A673 (cell line): ENCODE measurements around the gene SCAP. TPM values are rescaled to one million over a fixed set of nuclear protein-coding genes. Genes with fewer than 3 reads are reported as not detected.
A peak's percentile ranks its signal among the peaks of the same experiment; 100 is the strongest.

ENCODE experiments used
- BruUV-seq: library from RNA; stranded (reverse); fragments of 400-500 nt; replicated peaks from 2 replicates; lab custom pipeline; 2021; lab: Mats Ljungman, UMichigan
- CTCF ChIA-PET: fragments of 300-600 bp; sonication (Branson Sonifier 250); formaldehyde crosslinking; loops from one replicate; lab custom pipeline; 2022; ENCODE audit warnings: antibody characterized with exemption; lab: Charles Lee
- POLR2A ChIA-PET: fragments of 300-600 bp; sonication (Branson Sonifier 250); formaldehyde crosslinking; loops from one replicate; lab custom pipeline; 2022; ENCODE audit warnings: antibody characterized with exemption; ENCODE audit not compliant: low non-redundant PET; lab: Charles Lee
- DNase-seq: peaks from one replicate; pipeline ENCODE4 v3.0.0-alpha.2; 2015; ENCODE audit warnings: low spot score
- H3K27ac ChIP-seq: fragments of 200-600 bp; sonication (generic); 2 replicates; pipeline ENCODE4 v1.5.1; 2016; ENCODE audit warnings: mixed run types, low read depth, mild to moderate bottlenecking, mixed read lengths, antibody characterized with exemption, low read length; ENCODE audit not compliant: poor library complexity, severe bottlenecking
- H3K27me3 ChIP-seq: fragments of 200-600 bp; sonication (generic); replicated peaks from 2 replicates; pipeline ENCODE4 v1.6.1; 2017; ENCODE audit warnings: mixed run types, low read depth, mild to moderate bottlenecking, mixed read lengths, antibody characterized with exemption, low read length; ENCODE audit not compliant: insufficient read depth, poor library complexity
- H3K36me3 ChIP-seq: fragments of 200-600 bp; sonication (generic); 2 replicates; pipeline ENCODE4 v1.6.1; 2016; ENCODE audit warnings: mixed run types, mild to moderate bottlenecking, mixed read lengths, antibody characterized with exemption, low read length; ENCODE audit not compliant: insufficient read depth, poor library complexity, severe bottlenecking
- H3K4me1 ChIP-seq: fragments of 200-600 bp; sonication (generic); 2 replicates; pipeline ENCODE4 v1.6.1; 2017; ENCODE audit warnings: mixed run types, mild to moderate bottlenecking, mixed read lengths, antibody characterized with exemption, low read length; ENCODE audit not compliant: insufficient read depth, poor library complexity, severe bottlenecking
- H3K4me3 ChIP-seq: fragments of 200-600 bp; sonication (generic); 2 replicates; pipeline ENCODE4 v1.5.1; 2016; ENCODE audit warnings: low read depth, mixed run types, mild to moderate bottlenecking, mixed read lengths, low read length; ENCODE audit not compliant: poor library complexity, severe bottlenecking
- H3K9me3 ChIP-seq: fragments of 200-600 bp; sonication (generic); 2 replicates; pipeline ENCODE4 v1.6.1; 2016; ENCODE audit warnings: mixed run types, low read depth, mild to moderate bottlenecking, mixed read lengths, antibody characterized with exemption, low read length; ENCODE audit not compliant: poor library complexity, severe bottlenecking
- EZH2 ChIP-seq: fragments of 200-600 bp; sonication (generic); IDR thresholded peaks from 2 replicates; pipeline ENCODE4 v1.6.1; 2017; ENCODE audit warnings: borderline replicate concordance, low read depth, mild to moderate bottlenecking, mixed read lengths, antibody characterized with exemption, low read length; ENCODE audit not compliant: poor library complexity, severe bottlenecking
- intact Hi-C: fragments of 100-400 bp; cut with micrococcal nuclease; formaldehyde crosslinking; loops from one replicate; pipeline ENCODE4 v1.10.0; 2022; ENCODE audit not compliant: unreplicated experiment
- total RNA-seq: library from RNA; stranded (reverse); gene quantifications from 2 replicates; pipeline ENCODE4 v1.2.3, GENCODE V29; 2021
- TF ChIP-seq, protein P1 (sequence below): fragments of 300-800, 200-600 bp; sonication (generic); conservative IDR thresholded peaks from 2 replicates; pipeline ENCODE4 v1.5.1; 2017; ENCODE audit warnings: low read depth, mild to moderate bottlenecking, antibody characterized with exemption, low read length, moderate library complexity, mixed read lengths

The SCAP gene
- total RNA-seq, 1 experiment from 2014 or later: 43.4 TPM

DNA sequence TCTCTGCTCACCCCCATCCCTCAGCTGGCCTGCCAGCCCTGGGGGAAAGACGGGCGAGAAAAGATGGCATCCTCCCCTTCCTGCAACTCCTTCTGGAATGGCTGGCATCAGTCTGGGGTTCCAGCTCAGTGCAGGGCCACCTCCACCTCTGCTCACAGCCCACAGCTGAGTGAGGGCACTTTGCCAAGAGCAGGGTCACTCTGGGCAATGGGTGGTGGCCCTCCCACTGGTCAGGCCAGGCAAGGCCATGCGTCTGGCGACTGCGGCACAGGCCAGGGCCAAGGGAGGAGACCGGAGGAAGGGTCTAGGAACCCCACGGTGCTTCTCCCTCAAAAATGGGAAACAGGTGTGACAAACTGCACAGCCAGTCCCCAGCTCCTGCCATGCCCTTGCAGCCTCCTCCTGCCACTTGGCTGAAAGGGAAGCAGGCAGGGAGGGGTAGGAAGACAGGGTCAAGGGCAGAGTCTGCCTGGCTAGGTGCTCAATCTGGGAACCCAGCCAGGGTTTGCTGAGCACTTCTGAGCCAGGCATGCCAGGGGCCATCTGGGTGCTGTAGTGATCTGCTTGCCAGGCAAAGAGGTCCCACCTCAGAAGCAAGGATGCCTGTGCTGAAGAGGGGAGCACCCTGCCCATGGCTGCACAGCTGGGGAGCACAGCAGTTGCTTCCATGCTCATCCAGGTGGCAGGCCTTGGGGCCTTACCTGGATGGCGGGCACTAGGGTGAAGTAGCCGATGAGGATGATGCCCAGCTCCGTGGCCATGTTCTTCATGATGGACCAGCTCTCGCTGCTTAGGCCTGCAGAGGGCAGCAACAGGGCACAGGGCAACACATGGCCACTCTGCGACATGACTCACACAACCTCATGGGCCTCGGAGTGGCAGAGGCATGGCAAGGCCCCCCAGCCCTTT lies 53.7 kb downstream of the SCAP start:
- BruUV-seq: no TSS peak
- DNase-seq: no peak
- intact Hi-C loops: loop anchor here (2.0 to 5.0 kb wide), 2 partner anchors 55 to 367 kb away; partner anchors contain the start of gene SCAP
- no peak for TF ChIP-seq EZH2
- no peaks in the 10 kb centered on the region for H3K27me3 ChIP-seq
- no peak overlapping the region for H3K4me3 ChIP-seq
- no peaks in the 10 kb centered on the region for H3K9me3 ChIP-seq
- POLR2A ChIA-PET: no interaction called here
- H3K4me1 ChIP-seq: no peaks in the 10 kb centered on the region
- CTCF ChIA-PET: interaction anchor here (0.5 to 0.6 kb wide), 2 partner anchors 35 to 61 kb away, joined by 4 to 5 read pairs; no protein-coding TSS in a partner anchor
- peak overlapping the region; percentile 59 for H3K27ac ChIP-seq
- peaks cover 5% of the 10 kb centered on the region for H3K36me3 ChIP-seq

DNA sequence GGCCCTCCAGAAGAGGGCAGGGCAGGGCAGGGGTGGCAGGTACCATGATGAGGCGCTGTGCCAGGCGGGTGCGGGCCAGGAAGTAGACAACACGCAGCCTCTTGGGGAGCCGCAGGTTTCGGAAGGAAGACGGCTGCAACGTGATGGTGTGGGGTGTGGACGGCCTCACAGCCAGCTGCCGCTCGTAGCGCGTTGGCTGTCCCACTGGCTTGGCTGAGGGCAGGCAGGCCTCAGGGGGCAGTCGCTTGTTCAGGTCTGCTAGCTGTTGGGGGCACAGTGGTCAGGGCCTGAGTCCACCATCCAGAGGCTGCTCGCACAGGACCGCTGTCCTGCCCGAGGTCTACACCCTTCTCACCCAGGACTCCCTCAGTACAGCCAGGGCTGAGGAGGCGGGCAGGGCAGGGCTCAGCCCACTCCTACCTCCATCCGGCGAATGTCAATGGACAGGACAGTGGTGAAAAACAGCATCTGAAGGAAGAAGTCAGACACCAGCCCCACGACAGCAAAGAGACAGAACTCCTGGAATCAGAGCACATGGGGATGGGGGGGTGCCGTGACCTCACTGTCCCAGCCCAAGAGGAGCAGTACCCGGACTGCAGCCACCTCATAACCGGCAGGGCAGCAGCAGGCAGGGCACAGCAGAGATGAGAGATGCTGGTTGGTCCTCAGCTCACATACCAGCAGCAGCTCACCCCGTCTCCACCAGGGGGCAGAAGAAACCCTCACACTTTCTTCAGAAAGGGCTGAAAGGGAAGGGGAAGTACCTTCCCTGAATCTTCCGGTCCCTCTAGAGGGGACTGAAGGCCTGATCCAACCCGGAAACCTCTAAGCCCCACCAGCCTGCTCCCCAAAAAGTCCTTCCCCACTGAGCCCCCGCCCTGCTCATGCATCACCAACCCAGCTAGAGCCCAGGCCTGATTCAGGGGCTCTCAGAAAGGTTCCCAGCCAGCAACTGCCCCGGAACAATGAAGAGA lies 54.9 kb downstream of the SCAP start:
- no TSS peak for BruUV-seq
- ChIA-PET CTCF (interaction anchor here (0.5 to 1.0 kb wide), 5 partner anchors 55 to 417 kb away, joined by 3 to 5 read pairs (median 3); partner anchors contain the start of gene SCAP), POLR2A (no interaction called here)
- H3K4me1 ChIP-seq: no peaks in the 10 kb centered on the region
- H3K27me3 ChIP-seq: no peaks in the 10 kb centered on the region
- TF ChIP-seq EZH2: no peak
- TF ChIP-seq, protein P1, sequence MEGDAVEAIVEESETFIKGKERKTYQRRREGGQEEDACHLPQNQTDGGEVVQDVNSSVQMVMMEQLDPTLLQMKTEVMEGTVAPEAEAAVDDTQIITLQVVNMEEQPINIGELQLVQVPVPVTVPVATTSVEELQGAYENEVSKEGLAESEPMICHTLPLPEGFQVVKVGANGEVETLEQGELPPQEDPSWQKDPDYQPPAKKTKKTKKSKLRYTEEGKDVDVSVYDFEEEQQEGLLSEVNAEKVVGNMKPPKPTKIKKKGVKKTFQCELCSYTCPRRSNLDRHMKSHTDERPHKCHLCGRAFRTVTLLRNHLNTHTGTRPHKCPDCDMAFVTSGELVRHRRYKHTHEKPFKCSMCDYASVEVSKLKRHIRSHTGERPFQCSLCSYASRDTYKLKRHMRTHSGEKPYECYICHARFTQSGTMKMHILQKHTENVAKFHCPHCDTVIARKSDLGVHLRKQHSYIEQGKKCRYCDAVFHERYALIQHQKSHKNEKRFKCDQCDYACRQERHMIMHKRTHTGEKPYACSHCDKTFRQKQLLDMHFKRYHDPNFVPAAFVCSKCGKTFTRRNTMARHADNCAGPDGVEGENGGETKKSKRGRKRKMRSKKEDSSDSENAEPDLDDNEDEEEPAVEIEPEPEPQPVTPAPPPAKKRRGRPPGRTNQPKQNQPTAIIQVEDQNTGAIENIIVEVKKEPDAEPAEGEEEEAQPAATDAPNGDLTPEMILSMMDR: peak; percentile 76
- peak overlapping the region; percentile 59 for H3K27ac ChIP-seq
- H3K9me3 ChIP-seq: no peaks in the 10 kb centered on the region
- H3K36me3 ChIP-seq: peaks cover 5% of the 10 kb centered on the region
- intact Hi-C loops: loop anchor here (2.0 to 5.0 kb wide), 2 partner anchors 57 to 368 kb away; partner anchors contain the start of gene SCAP
- no peak overlapping the region for H3K4me3 ChIP-seq
- peak; percentile 87 for DNase-seq

DNA sequence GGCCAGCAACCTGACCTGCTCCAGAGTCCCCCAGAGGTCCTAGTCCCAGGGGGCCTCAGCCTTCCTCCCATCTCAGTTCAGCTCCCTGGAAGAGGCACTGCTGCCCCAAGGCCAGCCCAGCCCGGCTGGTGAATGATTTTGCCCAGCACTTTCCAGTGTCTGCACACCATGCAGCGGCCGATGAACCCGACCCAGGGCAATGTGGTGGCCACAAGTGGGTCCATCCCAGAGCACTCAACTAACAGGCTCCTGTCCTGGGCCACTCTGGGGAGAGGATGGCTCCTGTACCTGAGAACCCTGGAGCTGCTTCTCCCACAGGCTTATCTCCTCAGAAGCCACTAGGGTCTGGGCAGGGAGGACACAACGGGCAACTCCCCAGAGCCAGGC lies 55.7 kb downstream of the SCAP start:
- H3K27me3 ChIP-seq: no peaks in the 10 kb centered on the region
- intact Hi-C loops: loop anchor here (2.0 to 5.0 kb wide), 2 partner anchors 57 to 369 kb away; partner anchors contain the start of gene SCAP
- BruUV-seq: no TSS peak
- H3K9me3 ChIP-seq: no peaks in the 10 kb centered on the region
- DNase-seq: no peak
- CTCF ChIA-PET: no interaction called here
- H3K4me3 ChIP-seq: no peak overlapping the region
- no peak overlapping the region for H3K27ac ChIP-seq
- no peaks in the 10 kb centered on the region for H3K4me1 ChIP-seq
- H3K36me3 ChIP-seq: peaks cover 4% of the 10 kb centered on the region
- POLR2A ChIA-PET: no interaction called here
- TF ChIP-seq, protein P1: no peak
- no peak for TF ChIP-seq EZH2
